AG04449 (cell line): Measurements from ENCODE around the gene PRKG1.

Experiments
- CTCF ChIA-PET: fragments of 350-600 bp; formaldehyde crosslinking; extraction: SDS; loops from one replicate; lab custom pipeline; 2021; ENCODE audit warnings: antibody characterized with exemption; lab: Yijun Ruan, JAX
- POLR2A ChIA-PET: fragments of 400-600, 350-600 bp; formaldehyde crosslinking; extraction: SDS; loops from one replicate; lab custom pipeline; 2020; ENCODE audit warnings: antibody characterized with exemption, inconsistent platforms; lab: Yijun Ruan, JAX
- DNase-seq: peaks from one replicate; pipeline ENCODE4 v3.0.0-alpha.2; 2010; ENCODE audit warnings: low read depth, low spot score
- H3K4me3 ChIP-seq: 2 replicates; pipeline ENCODE4 v1.5.1; 2011; ENCODE audit warnings: low read depth, mild to moderate bottlenecking, control low read depth, low read length
- CTCF ChIP-seq: IDR thresholded peaks from one replicate; pipeline ENCODE4 v1.5.1; 2011; ENCODE audit warnings: mild to moderate bottlenecking, moderate library complexity, low read length, control low read depth, inconsistent platforms; ENCODE audit not compliant: insufficient read depth; ENCODE audit errors: missing control alignments

The PRKG1 gene

GRCh38 chr10:52146766-52147165, 1072.5 kb downstream of the PRKG1 start:
- no peak overlapping the region for H3K4me3 ChIP-seq
- ChIA-PET CTCF (no interaction called here), POLR2A (no interaction called here)
- peak; percentile 7 for DNase-seq
- TF ChIP-seq CTCF = no peak

- DNase-seq = no peak
- POLR2A ChIA-PET = no interaction called here
- H3K4me3 ChIP-seq = no peak overlapping the region
- CTCF ChIA-PET = no interaction called here
- no peak for TF ChIP-seq CTCF
Observed at GRCh38 chr10:52170776-52171175, 1096.5 kb downstream of the PRKG1 start.

- POLR2A ChIA-PET = no interaction called here
- no peak for TF ChIP-seq CTCF
- no peak overlapping the region for H3K4me3 ChIP-seq
- no peak for DNase-seq
- CTCF ChIA-PET = interaction anchor here (1.4 kb wide), 1 partner anchor 48 kb away, joined by 3 read pairs; no protein-coding TSS in a partner anchor
Observed at GRCh38 chr10:52172581-52172980, 1098.3 kb downstream of the PRKG1 start.

GRCh38 chr10:52185256-52185655, 1111.0 kb downstream of the PRKG1 start:
- CTCF ChIA-PET = interaction anchor here (1.4 kb wide), 1 partner anchor 31 kb away, joined by 4 read pairs; no protein-coding TSS in a partner anchor
- no peak overlapping the region for H3K4me3 ChIP-seq
- POLR2A ChIA-PET = no interaction called here
- DNase-seq = no peak
- no peak for TF ChIP-seq CTCF

- TF ChIP-seq CTCF = no peak
- CTCF ChIA-PET = no interaction called here
- DNase-seq = no peak
- POLR2A ChIA-PET = no interaction called here
- H3K4me3 ChIP-seq = no peak overlapping the region
Observed at GRCh38 chr10:52187521-52188258, 1113.4 kb downstream of the PRKG1 start.

GRCh38 chr10:52191049-52191448, 1116.8 kb downstream of the PRKG1 start:
- no peak for DNase-seq
- no peak overlapping the region for H3K4me3 ChIP-seq
- POLR2A ChIA-PET = no interaction called here
- CTCF ChIA-PET = no interaction called here
- no peak for TF ChIP-seq CTCF
